H1 (cell line): ENCODE data around the gene STAP2. TPM values are rescaled to one million over a fixed set of nuclear protein-coding genes. Genes with fewer than 3 reads are reported as not detected.

Source experiments
- ATF2 ChIP-seq: IDR thresholded peaks from 2 replicates; pipeline ENCODE4 v1.6.1; 2012; ENCODE audit warnings: low read length, inconsistent platforms
- CBX5 ChIP-seq: fragments of 300-800, 300-1000 bp; sonication (generic); IDR thresholded peaks from 2 replicates; pipeline ENCODE4 v1.7.1; 2016; ENCODE audit warnings: antibody characterized with exemption, low read length, low read depth
- CHD2 ChIP-seq: IDR thresholded peaks from 2 replicates; pipeline ENCODE4 v1.6.1; 2012; ENCODE audit warnings: low read length, improper control_type of control experiment
- E2F6 ChIP-seq: IDR thresholded peaks from 2 replicates; pipeline ENCODE4 v1.6.1; 2012; ENCODE audit warnings: inconsistent platforms
- HDAC6 ChIP-seq: IDR thresholded peaks from one replicate; pipeline ENCODE4 v1.7.1; 2012; ENCODE audit warnings: low read depth, mild to moderate bottlenecking, inconsistent platforms, low read length, moderate library complexity
- KDM4A ChIP-seq: IDR thresholded peaks from one replicate; pipeline ENCODE4 v1.7.1; 2012; ENCODE audit warnings: low read depth, mild to moderate bottlenecking, moderate library complexity, low read length, inconsistent platforms; ENCODE audit not compliant: severe bottlenecking
- SP1 ChIP-seq: IDR thresholded peaks from 2 replicates; pipeline ENCODE4 v1.6.1; 2011; ENCODE audit warnings: low read depth, low read length
- polyA plus RNA-seq, 7 experiments: library from polyadenylated mRNA; depleted of rRNA in 3 of 7; stranded (reverse) in 5 of 7; unstranded in 2 of 7; fragments of >200 nt in 5 of 7; fragments of 200-250 nt in 2 of 7; gene quantifications; 1 replicate in 5 of 7; 2 replicates in 1 of 7; 4 replicates in 1 of 7; pipeline versions ENCODE4 v1.2.1 to v1.2.3, GENCODE V29; 2011 to 2013; ENCODE audit warnings: missing spikeins in 2 of 7, mixed read lengths in 2 of 7
- total RNA-seq: library from RNA; stranded (reverse); fragmentation: NEBNext Ultra II Directional; extraction: Animal tissue kit (Norgen Biotek cat#: 25700); gene quantifications from 2 replicates; pipeline ENCODE4 v1.2.1, GENCODE V29; 2021

STAP2 gene
- total and polyA plus RNA-seq, 2 of the 8 experiments (the other 6 are each of a cell fraction or from before 2014, with no cell fraction given) = 15.3 to 37.3 TPM

- no peak for TF ChIP-seq E2F6
- no peak for TF ChIP-seq KDM4A
- TF ChIP-seq HDAC6 = no peak
- TF ChIP-seq CHD2 = no peak
- no peak for TF ChIP-seq ATF2
- TF ChIP-seq CBX5 = no peak
- no peak for TF ChIP-seq SP1
These were observed 40.5 kb downstream of the STAP2 start (continued) for GRCh38 chr19:4297901-4298809.
